GM12878 (cell line): ENCODE data around the gene SERPINF2. TPM values are rescaled to one million over a fixed set of nuclear protein-coding genes. Genes with fewer than 3 reads are reported as not detected.
A peak's percentile ranks its signal among the peaks of the same experiment; 100 is the strongest.

Source experiments
- CREB1 ChIP-seq: IDR thresholded peaks from 2 replicates; pipeline ENCODE4 v1.6.1; 2012; ENCODE audit warnings: low read depth, mild to moderate bottlenecking, inconsistent platforms
- IKZF1 ChIP-seq: fragments of 450-650 bp; conservative IDR thresholded peaks from 2 replicates; pipeline ENCODE4 v1.6.1; 2017; ENCODE audit warnings: antibody characterized with exemption, mild to moderate bottlenecking
- KDM1A ChIP-seq: fragments of 200-600 bp; sonication (generic); IDR thresholded peaks from 2 replicates; pipeline ENCODE4 v1.6.1; 2016; ENCODE audit warnings: borderline replicate concordance
- MYC ChIP-seq: IDR thresholded peaks from 2 replicates; pipeline ENCODE4 v1.6.1; 2011; ENCODE audit warnings: mild to moderate bottlenecking, low read length, moderate library complexity, inconsistent platforms; ENCODE audit not compliant: insufficient read depth, insufficient replicate concordance, insufficient read length, severe bottlenecking
- NFXL1 ChIP-seq: fragments of 450-650 bp; IDR thresholded peaks from 2 replicates; pipeline ENCODE4 v1.6.1; 2017; ENCODE audit warnings: antibody characterized with exemption, mild to moderate bottlenecking, borderline replicate concordance
- NR2C1 ChIP-seq: fragments of 450-650 bp; IDR thresholded peaks from 2 replicates; pipeline ENCODE4 v1.6.1; 2017; ENCODE audit warnings: antibody characterized with exemption, mild to moderate bottlenecking, moderate library complexity
- RBBP5 ChIP-seq: fragments of 200-600 bp; sonication (generic); conservative IDR thresholded peaks from 2 replicates; pipeline ENCODE4 v1.6.1; 2016
- SMAD5 ChIP-seq: IDR thresholded peaks from 2 replicates; pipeline ENCODE4 v1.6.1; 2016; ENCODE audit warnings: antibody characterized with exemption, low read depth
- TCF3 ChIP-seq: IDR thresholded peaks from 2 replicates; pipeline ENCODE4 v1.6.1; 2012; ENCODE audit warnings: low read depth, mild to moderate bottlenecking, low read length, borderline replicate concordance; ENCODE audit not compliant: insufficient read depth
- ZNF622 ChIP-seq: fragments of 450-650 bp; IDR thresholded peaks from 2 replicates; pipeline ENCODE4 v1.6.1; 2017; ENCODE audit warnings: mild to moderate bottlenecking, inconsistent platforms
- polyA plus RNA-seq, 11 experiments: library from polyadenylated mRNA; depleted of rRNA in 4 of 11; unstranded in 6 of 11; stranded (reverse) in 5 of 11; fragments of >200 nt; fragmentation: Nextera tagmentation in 4 of 11; fragmentation: Illumina TruSeq in 1 of 11; extraction: Ambion mirVana in 4 of 11; extraction: Trizol in 1 of 11; gene quantifications; 1 replicate in 1 of 11; 2 replicates in 10 of 11; pipeline versions ENCODE4 v1.2.1 to v1.2.3, GENCODE V29; 2011 to 2016; ENCODE audit warnings: inconsistent platforms in 2 of 11, missing spikeins in 2 of 11, low read depth in 1 of 11
- total RNA-seq, 4 experiments: library from RNA; depleted of rRNA in 3 of 4; stranded (reverse); fragments of >200 nt in 3 of 4; fragmentation: Illumina TruSeq in 1 of 4; extraction: Trizol in 1 of 4; gene quantifications; 2 replicates each; pipeline versions ENCODE4 v1.2.1 to v1.2.3, GENCODE V29; 2013 to 2021
- TF ChIP-seq, protein P1 (sequence below), 3 experiments: IDR thresholded peaks in 2 of 3; conservative IDR thresholded peaks in 1 of 3; 2 replicates each; pipeline ENCODE4 v1.5.1; 2011; ENCODE audit warnings: low read depth in 3 of 3, low read length in 3 of 3, mild to moderate bottlenecking in 3 of 3, control low read depth in 2 of 3, moderate library complexity in 2 of 3, inconsistent platforms in 1 of 3, mixed read lengths in 1 of 3; ENCODE audit not compliant: control insufficient read depth in 2 of 3, insufficient read depth in 1 of 3; ENCODE audit errors: extremely low read depth in 1 of 3
- TF ChIP-seq, protein P2 (sequence below): fragments of 450-650 bp; IDR thresholded peaks from 2 replicates; pipeline ENCODE4 v1.6.1; 2016; ENCODE audit warnings: mild to moderate bottlenecking

Gene SERPINF2
- total and polyA plus RNA-seq, 10 of the 15 experiments (the other 5 are each of a cell fraction or from before 2014, with no cell fraction given), result 0.04 to 0.21 (median 0.12) TPM; not detected in 6

DNA sequence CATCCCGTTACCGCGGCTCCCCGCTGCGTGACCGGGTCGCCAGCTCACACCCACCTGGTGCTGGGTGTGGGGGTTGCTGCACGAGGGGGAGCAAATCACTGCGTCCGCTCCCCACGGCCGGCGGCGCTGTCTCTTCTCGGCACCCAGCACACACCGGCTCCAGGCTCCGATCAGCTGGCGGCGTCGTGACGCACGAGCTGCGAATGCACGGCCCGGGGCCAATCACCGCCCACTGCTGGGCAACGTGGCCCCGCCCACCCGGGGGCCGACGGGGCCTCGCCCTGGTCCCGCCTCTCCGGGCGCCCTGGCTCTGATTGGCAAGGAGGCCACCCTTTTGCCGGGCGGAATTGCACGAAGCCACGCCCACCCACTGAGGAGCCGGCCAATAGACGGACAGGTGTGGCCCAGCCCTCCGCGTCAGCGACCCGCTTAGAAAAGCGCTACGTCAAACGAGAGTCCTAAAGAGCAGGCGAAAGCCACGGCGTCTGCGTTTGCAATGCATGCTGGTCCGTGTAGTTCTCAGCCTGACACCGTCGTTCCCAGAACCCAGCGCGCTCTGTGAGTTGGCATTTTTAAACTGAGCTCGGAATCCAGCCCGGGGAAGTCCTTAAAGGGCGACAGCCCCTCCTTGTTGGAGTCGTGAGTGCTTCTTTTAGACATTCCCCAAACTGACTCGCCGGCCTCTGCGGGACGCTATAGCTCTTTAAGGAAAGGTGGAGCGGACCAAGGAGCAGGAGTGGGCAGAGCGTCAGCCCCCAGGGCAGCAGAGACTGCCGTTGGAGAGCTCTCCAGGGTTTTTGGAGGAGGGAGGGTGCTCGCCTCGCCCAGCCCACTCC lies 26.4 kb upstream of the SERPINF2 start (continued):
- TF ChIP-seq, protein P1, sequence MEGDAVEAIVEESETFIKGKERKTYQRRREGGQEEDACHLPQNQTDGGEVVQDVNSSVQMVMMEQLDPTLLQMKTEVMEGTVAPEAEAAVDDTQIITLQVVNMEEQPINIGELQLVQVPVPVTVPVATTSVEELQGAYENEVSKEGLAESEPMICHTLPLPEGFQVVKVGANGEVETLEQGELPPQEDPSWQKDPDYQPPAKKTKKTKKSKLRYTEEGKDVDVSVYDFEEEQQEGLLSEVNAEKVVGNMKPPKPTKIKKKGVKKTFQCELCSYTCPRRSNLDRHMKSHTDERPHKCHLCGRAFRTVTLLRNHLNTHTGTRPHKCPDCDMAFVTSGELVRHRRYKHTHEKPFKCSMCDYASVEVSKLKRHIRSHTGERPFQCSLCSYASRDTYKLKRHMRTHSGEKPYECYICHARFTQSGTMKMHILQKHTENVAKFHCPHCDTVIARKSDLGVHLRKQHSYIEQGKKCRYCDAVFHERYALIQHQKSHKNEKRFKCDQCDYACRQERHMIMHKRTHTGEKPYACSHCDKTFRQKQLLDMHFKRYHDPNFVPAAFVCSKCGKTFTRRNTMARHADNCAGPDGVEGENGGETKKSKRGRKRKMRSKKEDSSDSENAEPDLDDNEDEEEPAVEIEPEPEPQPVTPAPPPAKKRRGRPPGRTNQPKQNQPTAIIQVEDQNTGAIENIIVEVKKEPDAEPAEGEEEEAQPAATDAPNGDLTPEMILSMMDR (IDR thresholded peaks at IDR 0.05 in 2 of 3, conservative IDR thresholded peaks at IDR 0.05 in 1 of 3; ENCODE audit: control insufficient read depth in 2 of 3, extremely low read depth in 1 of 3, insufficient read depth in 1 of 3, low read depth in 3 of 3, low read length in 3 of 3), result no peak; a peak in 1 of 6 replicates
- TF ChIP-seq SMAD5, result 0 out of 2 replicates have a peak, but pooled peaks have one; percentile 49
- TF ChIP-seq, protein P2, sequence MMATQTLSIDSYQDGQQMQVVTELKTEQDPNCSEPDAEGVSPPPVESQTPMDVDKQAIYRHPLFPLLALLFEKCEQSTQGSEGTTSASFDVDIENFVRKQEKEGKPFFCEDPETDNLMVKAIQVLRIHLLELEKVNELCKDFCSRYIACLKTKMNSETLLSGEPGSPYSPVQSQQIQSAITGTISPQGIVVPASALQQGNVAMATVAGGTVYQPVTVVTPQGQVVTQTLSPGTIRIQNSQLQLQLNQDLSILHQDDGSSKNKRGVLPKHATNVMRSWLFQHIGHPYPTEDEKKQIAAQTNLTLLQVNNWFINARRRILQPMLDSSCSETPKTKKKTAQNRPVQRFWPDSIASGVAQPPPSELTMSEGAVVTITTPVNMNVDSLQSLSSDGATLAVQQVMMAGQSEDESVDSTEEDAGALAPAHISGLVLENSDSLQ, result peak; percentile 99
- TF ChIP-seq RBBP5, result no peak
- no peak for TF ChIP-seq ZNF622
- TF ChIP-seq CREB1, result peak; percentile 98
- 0 out of 2 replicates have a peak, but pooled peaks have one; percentile 53 for TF ChIP-seq TCF3
- TF ChIP-seq NR2C1, result peak; percentile 19; the same call in 1 of the 2 replicates
- peak; percentile 42 for TF ChIP-seq MYC
- no peak for TF ChIP-seq NFXL1
- peak; percentile 67 for TF ChIP-seq IKZF1
- TF ChIP-seq KDM1A, result no peak
